CD4-positive, CD25-positive, alpha-beta regulatory T cell (primary cell): Measurements from ENCODE around the gene WNT4. TPM values are rescaled to one million over a fixed set of nuclear protein-coding genes. Genes with fewer than 3 reads are reported as not detected.
A peak's percentile ranks its signal among the peaks of the same experiment; 100 is the strongest.

Experiments
- ATAC-seq, 2 donors: fragments of 150-1000 bp; cut with Tn5 transposase; one replicate each; pipeline ENCODE4 v1.10.0; 2021; ENCODE audit warnings: low read depth in 2 of 2, moderate number of reproducible peaks in 2 of 2, moderate library complexity in 1 of 2
- DNase-seq, 3 donors: peaks; one replicate each; pipeline versions ENCODE4 v3.0.0 to v3.0.0-alpha.2; 2012 to 2022; ENCODE audit warnings: mixed read lengths in 1 of 3
- H3K27ac ChIP-seq: one replicate; pipeline ENCODE4 v1.7.0; 2013; ENCODE audit warnings: mild to moderate bottlenecking, low read length; ENCODE audit not compliant: insufficient read depth, poor library complexity, severe bottlenecking
- H3K27me3 ChIP-seq: one replicate; pipeline ENCODE4 v1.7.0; 2013; ENCODE audit warnings: low read length; ENCODE audit not compliant: control insufficient read depth, insufficient read depth
- H3K36me3 ChIP-seq: one replicate; pipeline ENCODE4 v1.7.0; 2013; ENCODE audit warnings: mild to moderate bottlenecking, low read length, moderate library complexity; ENCODE audit not compliant: control insufficient read depth, insufficient read depth
- H3K4me1 ChIP-seq: 2 replicates; pipeline ENCODE4 v1.7.0; 2013; ENCODE audit warnings: mild to moderate bottlenecking, low read length; ENCODE audit not compliant: insufficient read depth, control insufficient read depth, poor library complexity, severe bottlenecking
- H3K4me3 ChIP-seq: one replicate; pipeline ENCODE4 v1.7.0; 2013; ENCODE audit warnings: low read depth, mild to moderate bottlenecking, low read length, moderate library complexity
- H3K9me3 ChIP-seq, 2 experiments: 1 replicate in 1 of 2; 2 replicates in 1 of 2; pipeline ENCODE4 v1.7.0; 2013; ENCODE audit warnings: low read length in 2 of 2, mild to moderate bottlenecking in 1 of 2, moderate library complexity in 1 of 2; ENCODE audit not compliant: control insufficient read depth in 2 of 2
- H3K27ac Mint-ChIP-seq, 3 donors: one replicate each; pipeline ENCODE4 v1.8.0; 2020 to 2022; ENCODE audit warnings: mild to moderate bottlenecking in 3 of 3, mixed read lengths in 3 of 3, moderate library complexity in 2 of 3
- H3K27me3 Mint-ChIP-seq: one replicate; pipeline ENCODE4 v1.8.0; 2022; ENCODE audit warnings: mild to moderate bottlenecking, mixed read lengths
- H3K36me3 Mint-ChIP-seq: one replicate; pipeline ENCODE4 v1.8.0; 2020; ENCODE audit warnings: mixed read lengths
- H3K4me1 Mint-ChIP-seq, 4 donors: one replicate each; pipeline ENCODE4 v1.8.0; 2020 to 2022; ENCODE audit warnings: mixed read lengths in 4 of 4, mild to moderate bottlenecking in 1 of 4
- H3K4me3 Mint-ChIP-seq, 4 donors: one replicate each; pipeline ENCODE4 v1.8.0; 2020 to 2022; ENCODE audit warnings: mild to moderate bottlenecking in 4 of 4, mixed read lengths in 4 of 4, moderate library complexity in 3 of 4
- H3K9me3 Mint-ChIP-seq, 7 donors: one replicate each; pipeline ENCODE4 v1.8.0; 2020 to 2022; ENCODE audit warnings: mixed read lengths in 7 of 7, mild to moderate bottlenecking in 3 of 7, moderate library complexity in 2 of 7
- polyA plus RNA-seq, 4 donors: library from polyadenylated mRNA; unstranded; fragments of 300-500 nt; fragmentation: Illumina TruSeq; gene quantifications; one replicate each; pipeline ENCODE4 v1.2.3, GENCODE V29; 2021
- total RNA-seq: library from RNA; stranded (reverse); gene quantifications from one replicate; pipeline ENCODE4 v1.2.3, GENCODE V29; 2022

Gene WNT4
- total and polyA plus RNA-seq, 5 donors from 2014 or later, result 0.06 to 0.13 TPM; not detected in 3

- Mint-ChIP-seq H3K4me3 (peak overlapping the region; percentile 1 to 65 (median 32)), H3K27ac (peak overlapping the region; percentile 69 to 91 (median 88)), H3K27me3 (no peaks in the 10 kb centered on the region), H3K4me1 (peaks cover 22 to 89% (median 62%) of the 10 kb centered on the region in 4 donors), H3K36me3 (peaks cover 19% of the 10 kb centered on the region), H3K9me3 (no peaks in the 10 kb centered on the region)
- Histone ChIP-seq H3K4me1 (peaks cover 49% of the 10 kb centered on the region), H3K27me3 (no peaks in the 10 kb centered on the region), H3K27ac (peak overlapping the region; percentile 68), H3K36me3 (peaks cover 40% of the 10 kb centered on the region), H3K4me3 (peak overlapping the region; percentile 64), H3K9me3 (no peaks in the 10 kb centered on the region)
- DNase-seq (peak; percentile 42 to 92 (median 82)), ATAC-seq (peak; percentile 88 to 91)
These were observed 37.9 kb downstream of the WNT4 start for GRCh38 chr1:22104865-22105437.

DNA sequence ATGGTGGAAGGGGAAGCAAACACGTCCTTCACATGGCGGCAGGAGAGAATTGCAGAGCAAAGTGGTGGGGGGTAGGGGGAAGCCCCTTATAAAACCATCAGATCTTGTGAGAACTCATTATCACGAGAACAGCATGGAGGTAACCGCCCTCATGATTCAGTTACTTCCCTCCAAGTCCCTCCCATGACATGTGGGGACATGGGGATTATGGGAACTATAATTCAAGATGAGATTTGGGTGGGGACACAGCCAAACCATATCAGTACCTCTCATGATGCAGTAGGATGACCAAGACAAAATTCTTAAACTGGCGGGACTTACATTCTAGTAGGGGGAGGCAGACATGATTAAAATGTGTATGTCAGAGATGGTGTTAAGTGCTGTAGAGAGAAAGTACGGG, 38.8 kb downstream of the WNT4 start:
- Mint-ChIP-seq H3K4me3 (peak overlapping the region in 3 of 4 donors; percentile 3 to 66 (median 61)), H3K36me3 (peaks cover 23% of the 10 kb centered on the region), H3K27me3 (no peaks in the 10 kb centered on the region), H3K27ac (peak overlapping the region; percentile 70 to 91 (median 88)), H3K9me3 (no peaks in the 10 kb centered on the region), H3K4me1 (peaks cover 27 to 94% (median 69%) of the 10 kb centered on the region in 4 donors)
- DNase-seq (no peak), ATAC-seq (no peak)
- Histone ChIP-seq H3K4me3 (peak overlapping the region; percentile 64), H3K36me3 (peaks cover 43% of the 10 kb centered on the region), H3K4me1 (peaks cover 49% of the 10 kb centered on the region), H3K27ac (peak overlapping the region; percentile 68), H3K9me3 (no peaks in the 10 kb centered on the region), H3K27me3 (no peaks in the 10 kb centered on the region)

GRCh38 chr1:22102746-22103145, 40.2 kb downstream of the WNT4 start:
- H3K36me3 Mint-ChIP-seq, result peaks cover 26% of the 10 kb centered on the region
- no peaks in the 10 kb centered on the region for H3K27me3 Mint-ChIP-seq
- no peak for DNase-seq
- Histone ChIP-seq H3K4me1 (peaks cover 52% of the 10 kb centered on the region), H3K9me3 (no peaks in the 10 kb centered on the region), H3K36me3 (peaks cover 43% of the 10 kb centered on the region), H3K4me3 (no peak overlapping the region), H3K27ac (peak overlapping the region; percentile 68), H3K27me3 (no peaks in the 10 kb centered on the region)
- H3K9me3 Mint-ChIP-seq, result no peaks in the 10 kb centered on the region
- H3K4me3 Mint-ChIP-seq, result peak overlapping the region in 1 of 4 donors; percentile 3
- peak overlapping the region; percentile 23 to 88 (median 56) for H3K27ac Mint-ChIP-seq
- ATAC-seq, result no peak
- H3K4me1 Mint-ChIP-seq, result peaks cover 30 to 92% (median 64%) of the 10 kb centered on the region in 4 donors

DNA sequence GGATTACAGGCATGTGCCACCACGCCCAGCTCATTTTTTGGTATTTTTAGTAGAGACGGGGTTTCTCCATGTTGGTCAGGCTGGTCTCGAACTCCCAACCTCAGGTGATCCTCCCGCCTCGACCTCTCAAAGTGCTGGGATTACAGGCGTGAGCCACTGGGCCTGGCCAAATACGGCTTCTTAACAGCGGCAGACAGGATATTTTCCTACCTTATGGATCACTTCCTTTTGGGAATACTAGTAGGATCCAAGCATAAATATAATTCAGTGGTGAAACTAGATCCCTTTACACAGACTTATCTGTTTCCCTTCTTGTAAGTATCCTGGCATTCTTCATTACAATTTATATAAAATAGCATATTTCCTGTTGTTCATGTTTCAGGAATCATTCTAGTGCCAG, 40.9 kb downstream of the WNT4 start:
- Histone ChIP-seq H3K27ac (no peak overlapping the region), H3K36me3 (peaks cover 45% of the 10 kb centered on the region)

GRCh38 chr1:22101199-22101598, 41.7 kb downstream of the WNT4 start:
- H3K9me3 Mint-ChIP-seq, result no peaks in the 10 kb centered on the region
- Histone ChIP-seq H3K27ac (no peak overlapping the region), H3K9me3 (no peaks in the 10 kb centered on the region), H3K27me3 (no peaks in the 10 kb centered on the region), H3K4me1 (peaks cover 52% of the 10 kb centered on the region), H3K4me3 (no peak overlapping the region), H3K36me3 (peaks cover 48% of the 10 kb centered on the region)
- peak overlapping the region in 2 of 3 donors; percentile 71 to 88 for H3K27ac Mint-ChIP-seq
- no peaks in the 10 kb centered on the region for H3K27me3 Mint-ChIP-seq
- no peak overlapping the region for H3K4me3 Mint-ChIP-seq
- H3K36me3 Mint-ChIP-seq, result peaks cover 29% of the 10 kb centered on the region
- DNase-seq (no peak), ATAC-seq (no peak)
- H3K4me1 Mint-ChIP-seq, result peaks cover 30 to 84% (median 63%) of the 10 kb centered on the region in 4 donors

More for the DNA sequence above, 40.9 kb downstream of the WNT4 start:
- H3K9me3 ChIP-seq, result no peaks in the 10 kb centered on the region
- Mint-ChIP-seq H3K9me3 (no peaks in the 10 kb centered on the region), H3K4me3 (no peak overlapping the region), H3K27ac (peak overlapping the region in 1 of 3 donors; percentile 88), H3K36me3 (peaks cover 29% of the 10 kb centered on the region), H3K4me1 (peaks cover 30 to 90% (median 65%) of the 10 kb centered on the region in 4 donors), H3K27me3 (no peaks in the 10 kb centered on the region)
- ATAC-seq (no peak), DNase-seq (no peak)
- H3K4me3 ChIP-seq, result no peak overlapping the region
- H3K4me1 ChIP-seq, result peaks cover 52% of the 10 kb centered on the region
- no peaks in the 10 kb centered on the region for H3K27me3 ChIP-seq

DNA sequence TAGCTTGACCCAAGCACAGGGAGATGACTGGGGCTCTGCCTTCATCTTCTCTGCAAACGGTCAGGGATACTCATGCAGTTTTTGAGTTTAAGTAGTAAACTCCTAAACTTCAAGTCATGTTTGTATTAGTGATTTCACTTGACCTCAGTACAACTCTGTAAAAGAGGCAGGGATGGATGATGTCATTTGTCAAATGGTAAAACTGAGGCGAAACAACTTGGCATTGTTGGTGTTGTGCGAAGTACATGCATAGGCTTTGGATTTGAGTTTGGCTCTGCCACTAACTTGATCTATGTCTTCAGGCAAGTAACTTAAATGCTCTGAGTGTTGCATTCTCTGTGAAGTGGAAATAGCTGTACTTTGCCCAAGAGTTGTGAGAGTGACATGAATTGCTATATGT, 42.7 kb downstream of the WNT4 start:
- H3K4me1 Mint-ChIP-seq, result peaks cover 25 to 79% (median 54%) of the 10 kb centered on the region in 4 donors
- peak overlapping the region; percentile 56 to 88 (median 79) for H3K27ac Mint-ChIP-seq
- Histone ChIP-seq H3K4me1 (peaks cover 48% of the 10 kb centered on the region), H3K27me3 (no peaks in the 10 kb centered on the region), H3K36me3 (peaks cover 51% of the 10 kb centered on the region), H3K9me3 (no peaks in the 10 kb centered on the region), H3K27ac (peak overlapping the region; percentile 37), H3K4me3 (no peak overlapping the region)
- no peaks in the 10 kb centered on the region for H3K27me3 Mint-ChIP-seq
- peaks cover 26% of the 10 kb centered on the region for H3K36me3 Mint-ChIP-seq
- DNase-seq, result no peak
- ATAC-seq, result no peak
- H3K9me3 Mint-ChIP-seq, result no peaks in the 10 kb centered on the region
- no peak overlapping the region for H3K4me3 Mint-ChIP-seq

- ATAC-seq (no peak), DNase-seq (no peak)
- H3K27me3 Mint-ChIP-seq, result no peaks in the 10 kb centered on the region
- no peaks in the 10 kb centered on the region for H3K9me3 Mint-ChIP-seq
- H3K27me3 ChIP-seq, result no peaks in the 10 kb centered on the region
- peak overlapping the region in 2 of 3 donors; percentile 38 to 44 for H3K27ac Mint-ChIP-seq
- H3K4me3 Mint-ChIP-seq, result no peak overlapping the region
- H3K36me3 ChIP-seq, result peaks cover 59% of the 10 kb centered on the region
- H3K4me1 Mint-ChIP-seq, result peaks cover 25 to 75% (median 48%) of the 10 kb centered on the region in 4 donors
- H3K36me3 Mint-ChIP-seq, result peaks cover 32% of the 10 kb centered on the region
- H3K9me3 ChIP-seq, result no peaks in the 10 kb centered on the region
- H3K4me1 ChIP-seq, result peaks cover 33% of the 10 kb centered on the region
- no peak overlapping the region for H3K27ac ChIP-seq
- H3K4me3 ChIP-seq, result no peak overlapping the region
These were observed 44.1 kb downstream of the WNT4 start for GRCh38 chr1:22098752-22099151.

DNA sequence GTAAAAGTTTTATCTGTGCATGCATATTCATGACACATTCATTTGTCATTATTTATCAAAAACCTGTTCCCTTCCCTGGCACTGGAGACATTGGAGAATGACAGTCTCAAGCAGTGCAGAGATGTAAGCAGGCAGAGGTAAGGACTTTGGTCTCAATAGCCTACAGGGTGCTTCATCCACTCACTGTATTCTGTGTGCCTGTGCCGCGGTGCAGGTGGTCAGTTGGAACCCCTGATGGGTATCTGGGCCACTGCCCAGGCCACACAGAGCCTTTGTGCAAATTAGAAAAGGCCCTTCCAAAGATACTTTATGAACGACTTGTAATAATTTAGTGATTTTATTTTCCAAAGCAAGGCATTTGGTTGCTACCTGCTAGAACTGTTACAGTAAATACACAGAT, 46.4 kb downstream of the WNT4 start:
- DNase-seq (no peak), ATAC-seq (no peak)
- no peak overlapping the region for H3K4me3 Mint-ChIP-seq
- no peak overlapping the region for H3K4me3 ChIP-seq
- H3K36me3 ChIP-seq, result peaks cover 73% of the 10 kb centered on the region
- H3K4me1 ChIP-seq, result peaks cover 24% of the 10 kb centered on the region
- H3K4me1 Mint-ChIP-seq, result peaks cover 15 to 74% (median 51%) of the 10 kb centered on the region in 4 donors
- H3K9me3 Mint-ChIP-seq, result no peaks in the 10 kb centered on the region
- peaks cover 35% of the 10 kb centered on the region for H3K36me3 Mint-ChIP-seq
- no peaks in the 10 kb centered on the region for H3K9me3 ChIP-seq
- no peaks in the 10 kb centered on the region for H3K27me3 ChIP-seq
- no peak overlapping the region for H3K27ac ChIP-seq
- no peaks in the 10 kb centered on the region for H3K27me3 Mint-ChIP-seq
- H3K27ac Mint-ChIP-seq, result peak overlapping the region in 1 of 3 donors; percentile 29
